Testis (tissue), 3 donors: ENCODE results near the gene PCNX1. TPM values are rescaled to one million over a fixed set of nuclear protein-coding genes. Genes with fewer than 3 reads are reported as not detected.
A peak's percentile ranks its signal among the peaks of the same experiment; 100 is the strongest.

Source experiments
- DNase-seq: peaks from one replicate; pipeline ENCODE4 v3.0.0-alpha.2; 2019
- H3K27ac ChIP-seq, 2 donors: fragments of 200-600 bp; sonication (generic); one replicate each; pipeline ENCODE4 v1.5.1; 2019
- H3K27me3 ChIP-seq: fragments of 200-600 bp; sonication (generic); one replicate; pipeline ENCODE4 v1.5.1; 2019
- H3K36me3 ChIP-seq: fragments of 200-600 bp; sonication (generic); one replicate; pipeline ENCODE4 v1.5.1; 2017; ENCODE audit warnings: low read depth; ENCODE audit errors: missing control alignments
- H3K4me1 ChIP-seq: fragments of 200-600 bp; sonication (generic); one replicate; pipeline ENCODE4 v1.5.1; 2019
- H3K4me3 ChIP-seq, 2 donors: fragments of 200-600 bp; sonication (generic); one replicate each; pipeline ENCODE4 v1.5.1; 2017 to 2019
- H3K9me3 ChIP-seq: fragments of 200-600 bp; sonication (generic); one replicate; pipeline ENCODE4 v1.5.1; 2017
- CTCF ChIP-seq, 3 experiments: fragments of 450-650 bp in 2 of 3; fragments of 200-600 bp in 1 of 3; sonication (generic) in 1 of 3; IDR thresholded peaks; one replicate each; pipeline ENCODE4 v1.5.1; 2016 to 2019; ENCODE audit warnings: antibody characterized with exemption in 3 of 3, mild to moderate bottlenecking in 2 of 3, moderate library complexity in 1 of 3
- POLR2A ChIP-seq: fragments of 450-650 bp; IDR thresholded peaks from one replicate; pipeline ENCODE4 v1.6.1; 2017; ENCODE audit warnings: antibody characterized with exemption, mild to moderate bottlenecking, moderate library complexity
- WGBS, 2 donors: methylation state at CpG; one replicate each; pipeline ENCODE4 v1.1.5; 2018; 5-methylcytosine and 5-hydroxymethylcytosine counted together
- intact Hi-C: fragments of 100-400 bp; cut with DNase I; formaldehyde crosslinking; loops from one replicate; pipeline ENCODE4 v1.15.1; 2023; ENCODE audit warnings: low total_unique reads
- polyA plus RNA-seq: library from polyadenylated mRNA; stranded (reverse); fragments of 350-450 nt; fragmentation: Illumina TruSeq; extraction: RNeasy Lipid Tissue Mini Kit (QIAGEN cat#74804); gene quantifications from one replicate; pipeline ENCODE4 v1.2.3, GENCODE V29; 2014; ENCODE audit warnings: low read depth, low replicate concordance; ENCODE audit not compliant: insufficient read depth
- total RNA-seq, 2 donors: library from RNA; depleted of rRNA; stranded (reverse); fragments of >200 nt; gene quantifications; one replicate each; pipeline ENCODE4 v1.2.3, GENCODE V29; 2016

Gene PCNX1
- total and polyA plus RNA-seq, 3 donors from 2014 or later: 70.9 to 123 (median 105) TPM

GRCh38 chr14:71137536-71138447 is 230.5 kb downstream of the PCNX1 start:
- no peaks in the 10 kb centered on the region for H3K9me3 ChIP-seq
- H3K4me3 ChIP-seq: no peak overlapping the region
- intact Hi-C loops: loop anchor here (5.0 kb wide), 1 partner anchor 615 kb away; no protein-coding TSS in a partner anchor
- TF ChIP-seq CTCF (IDR thresholded peaks at IDR 0.05) (no peak), POLR2A (no peak)
- WGBS, 2 donors: 90 to 94% methylated on average over 5 of the region's 5 CpGs
- H3K36me3 ChIP-seq: no peaks in the 10 kb centered on the region
- no peaks in the 10 kb centered on the region for H3K4me1 ChIP-seq
- DNase-seq: peak; percentile 4
- H3K27ac ChIP-seq: no peak overlapping the region
- no peaks in the 10 kb centered on the region for H3K27me3 ChIP-seq

- 14 to 18% methylated on average over 14 of the region's 14 CpGs for WGBS, 2 donors
- DNase-seq: peak; percentile 66
- H3K4me1 ChIP-seq: no peaks in the 10 kb centered on the region
- no peaks in the 10 kb centered on the region for H3K36me3 ChIP-seq
- H3K9me3 ChIP-seq: no peaks in the 10 kb centered on the region
- TF ChIP-seq CTCF (IDR thresholded peaks at IDR 0.05) (peak; percentile 72 to 91 (median 79)), POLR2A (no peak)
- no peaks in the 10 kb centered on the region for H3K27me3 ChIP-seq
- H3K27ac ChIP-seq: no peak overlapping the region
- intact Hi-C loops: loop anchor here (5.0 kb wide), 1 partner anchor 614 kb away; no protein-coding TSS in a partner anchor
- no peak overlapping the region for H3K4me3 ChIP-seq
These were observed 231.4 kb downstream of the PCNX1 start for GRCh38 chr14:71138448-71139293.

DNA sequence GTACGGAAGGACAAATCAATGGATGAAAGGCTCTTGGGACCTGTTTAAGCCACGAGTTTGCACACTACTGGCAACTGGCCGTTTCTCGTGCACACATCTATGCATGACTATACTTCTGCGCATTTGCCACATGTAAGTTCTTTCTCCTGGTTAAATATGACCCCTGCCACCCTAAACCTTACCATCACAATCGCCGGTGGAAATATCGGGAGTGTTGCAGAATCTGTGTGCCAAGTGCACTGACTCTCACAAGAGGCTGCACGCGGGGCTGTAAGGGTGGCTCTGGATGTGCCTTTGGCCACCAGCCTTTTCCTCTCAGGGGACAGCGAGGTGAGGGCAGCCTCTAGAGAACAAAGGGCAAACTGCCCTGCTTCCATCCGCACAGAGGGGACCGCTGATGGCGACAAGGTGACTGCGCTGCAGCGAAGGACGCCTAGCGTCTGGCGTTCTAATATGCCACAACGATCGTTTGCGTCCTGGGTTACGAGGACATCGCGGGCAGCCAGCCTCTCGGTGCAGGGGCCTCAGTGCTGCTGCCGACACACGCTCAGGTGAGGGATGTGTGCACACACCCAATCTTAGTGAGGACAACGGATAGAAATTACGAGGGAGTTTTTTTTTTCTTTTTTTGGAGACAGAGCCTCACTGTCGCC is 232.2 kb downstream of the PCNX1 start:
- 56 to 78% methylated on average over 31 of the region's 31 CpGs for WGBS, 2 donors
- TF ChIP-seq CTCF (IDR thresholded peaks at IDR 0.05) (no peak), POLR2A (no peak)
- intact Hi-C loops: loop anchor here (5.0 kb wide), 1 partner anchor 613 kb away; no protein-coding TSS in a partner anchor
- Histone ChIP-seq H3K27ac (no peak overlapping the region), H3K9me3 (no peaks in the 10 kb centered on the region), H3K27me3 (no peaks in the 10 kb centered on the region), H3K36me3 (no peaks in the 10 kb centered on the region), H3K4me1 (no peaks in the 10 kb centered on the region), H3K4me3 (peak overlapping the region; percentile 2 to 18)
- DNase-seq: no peak

- Histone ChIP-seq H3K4me3 (no peak overlapping the region), H3K9me3 (no peaks in the 10 kb centered on the region), H3K4me1 (no peaks in the 10 kb centered on the region), H3K36me3 (no peaks in the 10 kb centered on the region), H3K27ac (no peak overlapping the region), H3K27me3 (no peaks in the 10 kb centered on the region)
- 88 to 93% methylated on average over 2 of the region's 2 CpGs for WGBS, 2 donors
- intact Hi-C loops: no loop called here
- no peak for DNase-seq
- TF ChIP-seq POLR2A: no peak
- no peak for TF ChIP-seq CTCF (IDR thresholded peaks at IDR 0.05)
These were observed 232.9 kb downstream of the PCNX1 start for GRCh38 chr14:71140157-71140556.
